GM23338 (cell line): ENCODE measurements around the gene KIF25. TPM values are rescaled to one million over a fixed set of nuclear protein-coding genes. Genes with fewer than 3 reads are reported as not detected.

Source experiments
- ATAC-seq: fragments of 200-7000 bp; cut with Tn5 transposase; 3 replicates; pipeline ENCODE4 v1.9.1; 2020
- DNase-seq: peaks from one replicate; pipeline ENCODE4 v3.0.0-alpha.2; 2015; ENCODE audit warnings: low spot score
- H2AFZ ChIP-seq: fragments of 200-600 bp; sonication (generic); 2 replicates; pipeline ENCODE4 v1.8.0; 2016; ENCODE audit warnings: antibody characterized with exemption, mild to moderate bottlenecking, moderate library complexity
- H3F3A ChIP-seq: fragments of 200-600 bp; sonication (generic); replicated peaks from 2 replicates; pipeline ENCODE4 v1.8.0; 2017; ENCODE audit warnings: antibody characterized with exemption, mixed run types, low read depth
- H3K27ac ChIP-seq: fragments of 200-600 bp; sonication (generic); 2 replicates; pipeline ENCODE4 v1.6.1; 2016; ENCODE audit warnings: low read depth
- H3K27me3 ChIP-seq: fragments of 200-600 bp; sonication (generic); 2 replicates; pipeline ENCODE4 v1.8.0; 2016; ENCODE audit warnings: mild to moderate bottlenecking, mixed run types, moderate library complexity; ENCODE audit not compliant: insufficient read depth
- H3K36me3 ChIP-seq: fragments of 200-600 bp; sonication (generic); 2 replicates; pipeline ENCODE4 v1.8.0; 2016; ENCODE audit warnings: mild to moderate bottlenecking; ENCODE audit not compliant: insufficient read depth
- H3K4me1 ChIP-seq: fragments of 200-600 bp; sonication (generic); 2 replicates; pipeline ENCODE4 v1.8.0; 2016; ENCODE audit warnings: mild to moderate bottlenecking, moderate library complexity; ENCODE audit not compliant: insufficient read depth
- H3K4me2 ChIP-seq: fragments of 200-600 bp; sonication (generic); 2 replicates; pipeline ENCODE4 v1.7.1; 2017; ENCODE audit warnings: mixed run types
- H3K4me3 ChIP-seq: fragments of 200-600 bp; sonication (generic); 2 replicates; pipeline ENCODE4 v1.6.1; 2016; ENCODE audit warnings: mixed run types
- H3K79me2 ChIP-seq: fragments of 200-600 bp; sonication (generic); replicated peaks from 2 replicates; pipeline ENCODE4 v1.8.0; 2017; ENCODE audit warnings: mild to moderate bottlenecking; ENCODE audit not compliant: insufficient read depth
- H3K9me2 ChIP-seq: fragments of 200-600 bp; sonication (generic); 2 replicates; pipeline ENCODE4 v1.8.0; 2017; ENCODE audit not compliant: insufficient read depth
- H4K20me1 ChIP-seq: fragments of 200-600 bp; sonication (generic); replicated peaks from 2 replicates; pipeline ENCODE4 v1.8.0; 2017; ENCODE audit warnings: mild to moderate bottlenecking; ENCODE audit not compliant: insufficient read depth
- H3K27ac Mint-ChIP-seq: 2 replicates; pipeline ENCODE4 v1.8.0; 2020; ENCODE audit warnings: inconsistent platforms, mild to moderate bottlenecking, moderate library complexity, mixed read lengths
- H3K27me3 Mint-ChIP-seq: 3 replicates; pipeline ENCODE4 v1.8.0; 2022; ENCODE audit warnings: low read depth, mild to moderate bottlenecking, moderate library complexity, mixed read lengths, inconsistent platforms; ENCODE audit not compliant: insufficient read depth, poor library complexity
- H3K36me3 Mint-ChIP-seq: 3 replicates; pipeline ENCODE4 v1.8.0; 2021; ENCODE audit warnings: low read depth, mild to moderate bottlenecking, inconsistent platforms, moderate library complexity, mixed read lengths
- H3K4me1 Mint-ChIP-seq: 3 replicates; pipeline ENCODE4 v1.8.0; 2020; ENCODE audit warnings: mild to moderate bottlenecking, inconsistent platforms, mixed read lengths
- H3K4me3 Mint-ChIP-seq: 3 replicates; pipeline ENCODE4 v1.8.0; 2021; ENCODE audit warnings: moderate library complexity, mild to moderate bottlenecking, inconsistent platforms, mixed read lengths
- H3K9me3 Mint-ChIP-seq: 3 replicates; pipeline ENCODE4 v1.8.0; 2020; ENCODE audit warnings: moderate library complexity, mild to moderate bottlenecking, inconsistent platforms, mixed read lengths
- CREB1 ChIP-seq: fragments of 250-450 bp; sonication (Bioruptor Pico); IDR thresholded peaks from 2 replicates; pipeline ENCODE4 v1.5.0; 2020; ENCODE audit warnings: low read depth, mild to moderate bottlenecking, moderate library complexity
- CTCF ChIP-seq, 2 experiments: fragments of 200-600 bp in 1 of 2; sonication (generic) in 1 of 2; conservative IDR thresholded peaks; 2 replicates each; pipeline versions ENCODE4 v1.5.1 to v1.6.1; 2016 to 2017; ENCODE audit warnings: antibody characterized with exemption in 2 of 2, low read depth in 2 of 2, mild to moderate bottlenecking in 2 of 2, moderate library complexity in 1 of 2
- ETS1 ChIP-seq: IDR thresholded peaks from 2 replicates; pipeline ENCODE4 v1.6.1; 2016; ENCODE audit warnings: antibody characterized with exemption
- EZH2 ChIP-seq: fragments of 200-600 bp; sonication (generic); IDR thresholded peaks from one replicate; pipeline ENCODE4 v1.8.0; 2017; ENCODE audit warnings: antibody characterized with exemption, mild to moderate bottlenecking, low read depth; ENCODE audit not compliant: unreplicated experiment
- EZH2phosphoT487 ChIP-seq: fragments of 200-600 bp; sonication (generic); IDR thresholded peaks from one replicate; pipeline ENCODE4 v1.8.1; 2018; ENCODE audit warnings: antibody characterized with exemption; ENCODE audit not compliant: unreplicated experiment
- JUNB ChIP-seq: IDR thresholded peaks from one replicate; pipeline ENCODE4 v1.6.1; 2016; ENCODE audit warnings: antibody characterized with exemption; ENCODE audit not compliant: unreplicated experiment
- NANOG ChIP-seq: IDR thresholded peaks from 2 replicates; pipeline ENCODE4 v1.6.1; 2016; ENCODE audit warnings: antibody characterized with exemption, borderline replicate concordance
- POLR2AphosphoS5 ChIP-seq: IDR thresholded peaks from 2 replicates; pipeline ENCODE4 v1.6.1; 2016; ENCODE audit warnings: antibody characterized with exemption, low read depth
- REST ChIP-seq: IDR thresholded peaks from one replicate; pipeline ENCODE4 v1.6.1; 2018; ENCODE audit warnings: antibody characterized with exemption; ENCODE audit not compliant: unreplicated experiment
- STAT1 ChIP-seq: IDR thresholded peaks from one replicate; pipeline ENCODE4 v1.6.1; 2016; ENCODE audit warnings: antibody characterized with exemption; ENCODE audit not compliant: unreplicated experiment
- ZNF114 ChIP-seq: fragments of 250-450 bp; sonication (Bioruptor Pico); IDR thresholded peaks from 2 replicates; pipeline ENCODE4 v1.5.0; 2020; ENCODE audit warnings: mild to moderate bottlenecking, moderate library complexity
- ZNF331 ChIP-seq: fragments of 250-450 bp; sonication (Bioruptor Pico); IDR thresholded peaks from 2 replicates; pipeline ENCODE4 v1.5.0; 2020; ENCODE audit warnings: low read depth, mild to moderate bottlenecking, moderate library complexity
- ZNF462 ChIP-seq: fragments of 250-450 bp; sonication (Bioruptor Pico); IDR thresholded peaks from 2 replicates; pipeline ENCODE4 v1.5.0; 2020; ENCODE audit warnings: mild to moderate bottlenecking, moderate library complexity
- polyA plus RNA-seq: library from polyadenylated mRNA; unstranded; fragments of >200 nt; fragmentation: Nextera tagmentation; extraction: Ambion mirVana; gene quantifications from 2 replicates; pipeline ENCODE4 v1.2.1, GENCODE V29; 2016
- total RNA-seq: library from RNA; depleted of rRNA; stranded (reverse); fragments of >200 nt; shearing (Covaris generic); gene quantifications from 2 replicates; pipeline ENCODE4 v1.2.3, GENCODE V29; 2014

KIF25 gene
- total and polyA plus RNA-seq, 2 experiments from 2014 or later: 0.69 to 0.76 TPM

- DNase-seq: no peak
- H3K4me2 ChIP-seq: no peak overlapping the region
- H3K4me3 ChIP-seq: no peak overlapping the region
- Mint-ChIP-seq H3K36me3 (no peaks in the 10 kb centered on the region), H3K4me1 (peaks cover 30% of the 10 kb centered on the region), H3K9me3 (no peaks in the 10 kb centered on the region; the same call in 2 of the 3 replicates), H3K27me3 (peaks cover 14% of the 10 kb centered on the region), H3K4me3 (no peak overlapping the region), H3K27ac (no peak overlapping the region)
- H3K9me2 ChIP-seq: no peaks in the 10 kb centered on the region
- TF ChIP-seq ZNF331 (CRISPR knock-in tag): no peak
- TF ChIP-seq STAT1: no peak
- no peak for TF ChIP-seq JUNB
- no peak for TF ChIP-seq REST
- TF ChIP-seq ZNF114: no peak
- no peak for TF ChIP-seq CTCF (conservative IDR thresholded peaks at IDR 0.05; ENCODE audit: low read depth in 2 of 2)
- TF ChIP-seq ETS1: no peak
- TF ChIP-seq ZNF462: no peak
- no peak for TF ChIP-seq EZH2phosphoT487
- no peak for TF ChIP-seq POLR2AphosphoS5
- no peak for TF ChIP-seq CREB1 (CRISPR knock-in tag)
- TF ChIP-seq NANOG: no peak
- no peak for TF ChIP-seq EZH2
- H3K4me1 ChIP-seq: no peaks in the 10 kb centered on the region
- ATAC-seq: peak; percentile 11
- H3F3A ChIP-seq: no peaks in the 10 kb centered on the region
- no peaks in the 10 kb centered on the region for H3K36me3 ChIP-seq
- no peaks in the 10 kb centered on the region for H3K79me2 ChIP-seq
- H3K27me3 ChIP-seq: no peaks in the 10 kb centered on the region
- no peak overlapping the region for H2AFZ ChIP-seq
- H4K20me1 ChIP-seq: no peaks in the 10 kb centered on the region
- no peak overlapping the region for H3K27ac ChIP-seq
Observed at GRCh38 chr6:168089186-168090063, 92.0 kb downstream of the KIF25 start.
